Measurements from ENCODE around the gene CREB3L2.

- TF ChIP-seq, protein P1, sequence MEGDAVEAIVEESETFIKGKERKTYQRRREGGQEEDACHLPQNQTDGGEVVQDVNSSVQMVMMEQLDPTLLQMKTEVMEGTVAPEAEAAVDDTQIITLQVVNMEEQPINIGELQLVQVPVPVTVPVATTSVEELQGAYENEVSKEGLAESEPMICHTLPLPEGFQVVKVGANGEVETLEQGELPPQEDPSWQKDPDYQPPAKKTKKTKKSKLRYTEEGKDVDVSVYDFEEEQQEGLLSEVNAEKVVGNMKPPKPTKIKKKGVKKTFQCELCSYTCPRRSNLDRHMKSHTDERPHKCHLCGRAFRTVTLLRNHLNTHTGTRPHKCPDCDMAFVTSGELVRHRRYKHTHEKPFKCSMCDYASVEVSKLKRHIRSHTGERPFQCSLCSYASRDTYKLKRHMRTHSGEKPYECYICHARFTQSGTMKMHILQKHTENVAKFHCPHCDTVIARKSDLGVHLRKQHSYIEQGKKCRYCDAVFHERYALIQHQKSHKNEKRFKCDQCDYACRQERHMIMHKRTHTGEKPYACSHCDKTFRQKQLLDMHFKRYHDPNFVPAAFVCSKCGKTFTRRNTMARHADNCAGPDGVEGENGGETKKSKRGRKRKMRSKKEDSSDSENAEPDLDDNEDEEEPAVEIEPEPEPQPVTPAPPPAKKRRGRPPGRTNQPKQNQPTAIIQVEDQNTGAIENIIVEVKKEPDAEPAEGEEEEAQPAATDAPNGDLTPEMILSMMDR (IDR thresholded peaks at IDR 0.05): no peak
- no peak for TF ChIP-seq EZH2 (IDR thresholded peaks at IDR 0.05; ENCODE audit: borderline replicate concordance, insufficient read depth, low read depth, low read length, poor library complexity, severe bottlenecking)
These were observed 97.1 kb downstream of the CREB3L2 start for GRCh38 chr7:137904833-137905232.

Data from B cell (primary cell).